DND-41 (cell line): ENCODE measurements around the gene CCDC80.

Experiments
- EZH2 ChIP-seq: IDR thresholded peaks from 3 replicates; pipeline ENCODE4 v1.6.1; 2012; ENCODE audit warnings: borderline replicate concordance, low read depth, mild to moderate bottlenecking, moderate library complexity, low read length, inconsistent platforms; ENCODE audit not compliant: severe bottlenecking
- TF ChIP-seq, protein P1 (sequence below): IDR thresholded peaks from 2 replicates; pipeline ENCODE4 v1.5.1; 2012; ENCODE audit warnings: borderline replicate concordance, low read length, moderate library complexity, mild to moderate bottlenecking; ENCODE audit not compliant: poor library complexity, severe bottlenecking; ENCODE audit errors: extremely low read depth

GRCh38 chr3:112550859-112551258, 90.1 kb downstream of the CCDC80 start:
- TF ChIP-seq, protein P1, sequence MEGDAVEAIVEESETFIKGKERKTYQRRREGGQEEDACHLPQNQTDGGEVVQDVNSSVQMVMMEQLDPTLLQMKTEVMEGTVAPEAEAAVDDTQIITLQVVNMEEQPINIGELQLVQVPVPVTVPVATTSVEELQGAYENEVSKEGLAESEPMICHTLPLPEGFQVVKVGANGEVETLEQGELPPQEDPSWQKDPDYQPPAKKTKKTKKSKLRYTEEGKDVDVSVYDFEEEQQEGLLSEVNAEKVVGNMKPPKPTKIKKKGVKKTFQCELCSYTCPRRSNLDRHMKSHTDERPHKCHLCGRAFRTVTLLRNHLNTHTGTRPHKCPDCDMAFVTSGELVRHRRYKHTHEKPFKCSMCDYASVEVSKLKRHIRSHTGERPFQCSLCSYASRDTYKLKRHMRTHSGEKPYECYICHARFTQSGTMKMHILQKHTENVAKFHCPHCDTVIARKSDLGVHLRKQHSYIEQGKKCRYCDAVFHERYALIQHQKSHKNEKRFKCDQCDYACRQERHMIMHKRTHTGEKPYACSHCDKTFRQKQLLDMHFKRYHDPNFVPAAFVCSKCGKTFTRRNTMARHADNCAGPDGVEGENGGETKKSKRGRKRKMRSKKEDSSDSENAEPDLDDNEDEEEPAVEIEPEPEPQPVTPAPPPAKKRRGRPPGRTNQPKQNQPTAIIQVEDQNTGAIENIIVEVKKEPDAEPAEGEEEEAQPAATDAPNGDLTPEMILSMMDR, result no peak
- TF ChIP-seq EZH2, result no peak
